Thoracic aorta (tissue), 2 donors: ENCODE data around the gene RBM47. TPM values are rescaled to one million over a fixed set of nuclear protein-coding genes. Genes with fewer than 3 reads are reported as not detected.

Experiments used
- ATAC-seq: fragments of 150-250 bp; one replicate; pipeline ENCODE4 v1.8.0; 2017; ENCODE audit warnings: low read depth; ENCODE audit not compliant: insufficient number of reproducible peaks, low FRiP score
- DNase-seq: peaks from one replicate; pipeline ENCODE4 v3.0.0-alpha.2; 2020; ENCODE audit warnings: low spot score
- H3K27ac ChIP-seq, 2 donors: fragments of 200-600 bp; sonication (generic); 1 replicate in 1 of 2; 2 replicates in 1 of 2; pipeline ENCODE4 v1.5.1; 2016; ENCODE audit warnings: mild to moderate bottlenecking in 2 of 2, moderate library complexity in 2 of 2
- H3K27me3 ChIP-seq: fragments of 200-600 bp; sonication (generic); replicated peaks from 2 replicates; pipeline ENCODE4 v1.6.0; 2016; ENCODE audit warnings: mild to moderate bottlenecking; ENCODE audit not compliant: insufficient read depth
- H3K36me3 ChIP-seq: fragments of 200-600 bp; sonication (generic); one replicate; pipeline ENCODE4 v1.5.1; 2016
- H3K4me1 ChIP-seq, 2 donors: fragments of 200-600 bp; sonication (generic); 1 replicate in 1 of 2; 2 replicates in 1 of 2; pipeline versions ENCODE4 v1.5.1 to v1.6.0; 2016; ENCODE audit warnings: low read depth in 2 of 2, mild to moderate bottlenecking in 1 of 2; ENCODE audit not compliant: control insufficient read depth in 1 of 2
- H3K4me3 ChIP-seq: fragments of 200-600 bp; sonication (generic); 2 replicates; pipeline ENCODE4 v1.5.1; 2016; ENCODE audit warnings: mild to moderate bottlenecking
- H3K9me3 ChIP-seq: fragments of 200-600 bp; sonication (generic); 2 replicates; pipeline ENCODE4 v1.5.1; 2016
- CTCF ChIP-seq: fragments of 200-600 bp; sonication (generic); IDR thresholded peaks from one replicate; pipeline ENCODE4 v1.5.1; 2019; ENCODE audit warnings: antibody characterized with exemption
- total RNA-seq, 2 donors: library from RNA; depleted of rRNA; stranded (reverse); fragments of >200 nt; gene quantifications; one replicate each; pipeline versions ENCODE4 v1.1.0 to v1.2.3, GENCODE V29; 2016

Gene RBM47
- total RNA-seq, 2 donors from 2014 or later = 31.5 to 56.7 TPM

GRCh38 chr4:40506492-40506891, 123.2 kb downstream of the RBM47 start:
- Histone ChIP-seq H3K27ac (no peak overlapping the region), H3K36me3 (no peaks in the 10 kb centered on the region), H3K27me3 (no peaks in the 10 kb centered on the region), H3K4me1 (no peaks in the 10 kb centered on the region), H3K4me3 (no peak overlapping the region), H3K9me3 (no peaks in the 10 kb centered on the region)
- TF ChIP-seq CTCF = no peak
- no peak for DNase-seq
- ATAC-seq = no peak

- Histone ChIP-seq H3K27me3 (no peaks in the 10 kb centered on the region), H3K9me3 (no peaks in the 10 kb centered on the region), H3K36me3 (no peaks in the 10 kb centered on the region), H3K4me3 (no peak overlapping the region), H3K27ac (no peak overlapping the region), H3K4me1 (no peaks in the 10 kb centered on the region)
- DNase-seq (no peak), ATAC-seq (no peak)
- TF ChIP-seq CTCF = no peak
These were observed 123.6 kb downstream of the RBM47 start for GRCh38 chr4:40506066-40506465.

- Histone ChIP-seq H3K4me1 (no peaks in the 10 kb centered on the region), H3K9me3 (no peaks in the 10 kb centered on the region), H3K27me3 (no peaks in the 10 kb centered on the region), H3K27ac (no peak overlapping the region), H3K36me3 (no peaks in the 10 kb centered on the region), H3K4me3 (no peak overlapping the region)
- DNase-seq (no peak), ATAC-seq (no peak)
- TF ChIP-seq CTCF = no peak
These were observed 126.7 kb downstream of the RBM47 start for GRCh38 chr4:40502934-40503333.

- no peaks in the 10 kb centered on the region for H3K4me1 ChIP-seq
- H3K27me3 ChIP-seq = no peaks in the 10 kb centered on the region
- no peak for TF ChIP-seq CTCF
- ATAC-seq (no peak), DNase-seq (no peak)
- no peak overlapping the region for H3K27ac ChIP-seq
- no peaks in the 10 kb centered on the region for H3K9me3 ChIP-seq
- no peak overlapping the region for H3K4me3 ChIP-seq
- no peaks in the 10 kb centered on the region for H3K36me3 ChIP-seq
These were observed 127.4 kb downstream of the RBM47 start for GRCh38 chr4:40502220-40502619.

GRCh38 chr4:40500781-40501180, 128.9 kb downstream of the RBM47 start:
- DNase-seq (no peak), ATAC-seq (no peak)
- Histone ChIP-seq H3K27me3 (no peaks in the 10 kb centered on the region), H3K4me3 (no peak overlapping the region), H3K27ac (no peak overlapping the region), H3K9me3 (no peaks in the 10 kb centered on the region), H3K36me3 (no peaks in the 10 kb centered on the region), H3K4me1 (no peaks in the 10 kb centered on the region)
- TF ChIP-seq CTCF = no peak
